ENCODE results near the gene RPS14. TPM values are rescaled to one million over a fixed set of nuclear protein-coding genes. Genes with fewer than 3 reads are reported as not detected.

The RPS14 gene
- 2,901 and 2,952 TPM in 2 replicates for total RNA-seq

GRCh38 chr5:150449517-150450339, at the start of gene RPS14:
Gene RPS14 (minus strand): TSS chr5:150449739. CDS start chr5:150447733, 2,006 bp downstream.

GRCh38 chr5:150412319-150413175, 37.0 kb downstream of the RPS14 start, which contains the start of gene CD74:
Gene CD74 (minus strand): TSS chr5:150412910. CDS start chr5:150412749, 161 bp downstream.

Other genes starting within 250 kb of the RPS14 start
- not detected in 2 replicates for gene CAMK2A, start 160.0 kb downstream of the RPS14 start, total RNA-seq
- gene ARSI, start 146.8 kb downstream of the RPS14 start, total RNA-seq: 0.33 and 0.49 TPM in 2 replicates
- gene TCOF1, start 92.0 kb downstream of the RPS14 start, total RNA-seq: 48.2 and 51.0 TPM in 2 replicates
- gene CD74, start 36.8 kb downstream of the RPS14 start, total RNA-seq: 9.2 and 12.0 TPM in 2 replicates
- gene NDST1, start 58.4 kb upstream of the RPS14 start, total RNA-seq: 129 and 145 TPM in 2 replicates
- 40.3 and 41.0 TPM in 2 replicates for gene SYNPO, start 190.9 kb upstream of the RPS14 start, total RNA-seq
- gene MYOZ3, start 211.5 kb upstream of the RPS14 start, total RNA-seq: 0.05 TPM in 1 of 2 replicates, not detected in the other